Measurements from ENCODE around the gene CREBL2.
"Not testable (repeated sequence)": the region's sequence is repeated elsewhere in the genome, so short reads cannot be mapped to it uniquely, and the experiment has no call there.

The CREBL2 gene

GRCh38 chr12:12636641-12637040 lies 25.0 kb downstream of the CREBL2 start:
- DNase-seq (ENCODE audit: low spot score), result no peak

- not testable (repeated sequence) for DNase-seq (ENCODE audit: low spot score)
These were observed 28.3 kb downstream of the CREBL2 start for GRCh38 chr12:12639995-12640394.

- no peak for DNase-seq (ENCODE audit: low spot score)
These were observed 30.0 kb downstream of the CREBL2 start for GRCh38 chr12:12641650-12642049.

GRCh38 chr12:12642916-12643315 lies 31.2 kb downstream of the CREBL2 start:
- DNase-seq (ENCODE audit: low spot score), result no peak

- peak; percentile 64 for DNase-seq (ENCODE audit: low spot score)
These were observed 33.8 kb downstream of the CREBL2 start for GRCh38 chr12:12645485-12645884.

GRCh38 chr12:12645968-12646367 lies 34.3 kb downstream of the CREBL2 start:
- DNase-seq (ENCODE audit: low spot score), result not testable (repeated sequence)

- DNase-seq (ENCODE audit: low spot score), result no peak
These were observed 34.9 kb downstream of the CREBL2 start for GRCh38 chr12:12646483-12647072.

GRCh38 chr12:12648284-12648683 lies 36.6 kb downstream of the CREBL2 start:
- DNase-seq (ENCODE audit: low spot score), result no peak

- DNase-seq (ENCODE audit: low spot score), result no peak
These were observed 37.4 kb downstream of the CREBL2 start for GRCh38 chr12:12648951-12649650.

GRCh38 chr12:12651752-12652151 lies 40.1 kb downstream of the CREBL2 start:
- no peak for DNase-seq (ENCODE audit: low spot score)

- DNase-seq (ENCODE audit: low spot score), result not testable (repeated sequence)
These were observed 41.0 kb downstream of the CREBL2 start for GRCh38 chr12:12652704-12653103.

- no peak for DNase-seq (ENCODE audit: low spot score)
These were observed 42.2 kb downstream of the CREBL2 start for GRCh38 chr12:12653922-12654321.

GRCh38 chr12:12654691-12655460 lies 43.2 kb downstream of the CREBL2 start:
- no peak for DNase-seq (ENCODE audit: low spot score)

- no peak for DNase-seq (ENCODE audit: low spot score)
These were observed 48.5 kb downstream of the CREBL2 start for GRCh38 chr12:12660201-12660600.

- DNase-seq (ENCODE audit: low spot score), result no peak
These were observed 49.6 kb downstream of the CREBL2 start for GRCh38 chr12:12661086-12661856.

- no peak for DNase-seq (ENCODE audit: low spot score)
These were observed 52.1 kb downstream of the CREBL2 start for GRCh38 chr12:12663644-12664294.

- DNase-seq (ENCODE audit: low spot score), result peak; percentile 44
These were observed 53.5 kb downstream of the CREBL2 start for GRCh38 chr12:12665194-12665593.

- no peak for DNase-seq (ENCODE audit: low spot score)
These were observed 56.3 kb downstream of the CREBL2 start for GRCh38 chr12:12668005-12668404.

GRCh38 chr12:12669020-12669419 lies 57.3 kb downstream of the CREBL2 start:
- DNase-seq (ENCODE audit: low spot score), result no peak

GRCh38 chr12:12671850-12672660 lies 60.4 kb downstream of the CREBL2 start:
- no peak for DNase-seq (ENCODE audit: low spot score)

- DNase-seq (ENCODE audit: low spot score), result no peak
These were observed 61.6 kb downstream of the CREBL2 start for GRCh38 chr12:12673296-12673695.

Data from iPS-NIHi11 (cell line).